Measurements from ENCODE around the gene GIPC3.

The GIPC3 gene

GRCh38 chr19:3632098-3632497 is 46.8 kb downstream of the GIPC3 start:
- TF ChIP-seq POLR2AphosphoS5 (IDR thresholded peaks at IDR 0.05; ENCODE audit: low read depth, low read length) (no peak), SIN3A (IDR thresholded peaks at IDR 0.05; ENCODE audit: borderline replicate concordance, insufficient read depth, low read length) (no peak), TAF1 (IDR thresholded peaks at IDR 0.05; ENCODE audit: borderline replicate concordance, insufficient read depth, low read length) (no peak), FOXP2 (optimal IDR thresholded peaks at IDR 0.05; ENCODE audit: borderline replicate concordance, extremely low read depth, extremely low read length, insufficient read depth) (no peak)
- TF ChIP-seq, protein P1, sequence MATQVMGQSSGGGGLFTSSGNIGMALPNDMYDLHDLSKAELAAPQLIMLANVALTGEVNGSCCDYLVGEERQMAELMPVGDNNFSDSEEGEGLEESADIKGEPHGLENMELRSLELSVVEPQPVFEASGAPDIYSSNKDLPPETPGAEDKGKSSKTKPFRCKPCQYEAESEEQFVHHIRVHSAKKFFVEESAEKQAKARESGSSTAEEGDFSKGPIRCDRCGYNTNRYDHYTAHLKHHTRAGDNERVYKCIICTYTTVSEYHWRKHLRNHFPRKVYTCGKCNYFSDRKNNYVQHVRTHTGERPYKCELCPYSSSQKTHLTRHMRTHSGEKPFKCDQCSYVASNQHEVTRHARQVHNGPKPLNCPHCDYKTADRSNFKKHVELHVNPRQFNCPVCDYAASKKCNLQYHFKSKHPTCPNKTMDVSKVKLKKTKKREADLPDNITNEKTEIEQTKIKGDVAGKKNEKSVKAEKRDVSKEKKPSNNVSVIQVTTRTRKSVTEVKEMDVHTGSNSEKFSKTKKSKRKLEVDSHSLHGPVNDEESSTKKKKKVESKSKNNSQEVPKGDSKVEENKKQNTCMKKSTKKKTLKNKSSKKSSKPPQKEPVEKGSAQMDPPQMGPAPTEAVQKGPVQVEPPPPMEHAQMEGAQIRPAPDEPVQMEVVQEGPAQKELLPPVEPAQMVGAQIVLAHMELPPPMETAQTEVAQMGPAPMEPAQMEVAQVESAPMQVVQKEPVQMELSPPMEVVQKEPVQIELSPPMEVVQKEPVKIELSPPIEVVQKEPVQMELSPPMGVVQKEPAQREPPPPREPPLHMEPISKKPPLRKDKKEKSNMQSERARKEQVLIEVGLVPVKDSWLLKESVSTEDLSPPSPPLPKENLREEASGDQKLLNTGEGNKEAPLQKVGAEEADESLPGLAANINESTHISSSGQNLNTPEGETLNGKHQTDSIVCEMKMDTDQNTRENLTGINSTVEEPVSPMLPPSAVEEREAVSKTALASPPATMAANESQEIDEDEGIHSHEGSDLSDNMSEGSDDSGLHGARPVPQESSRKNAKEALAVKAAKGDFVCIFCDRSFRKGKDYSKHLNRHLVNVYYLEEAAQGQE (IDR thresholded peaks at IDR 0.05; ENCODE audit: insufficient read depth in 1 of 2, low read depth in 2 of 2, low read length in 2 of 2): no peak

- TF ChIP-seq FOXP2 (optimal IDR thresholded peaks at IDR 0.05; ENCODE audit: borderline replicate concordance, extremely low read depth, extremely low read length, insufficient read depth): no peak
- TF ChIP-seq POLR2AphosphoS5 (IDR thresholded peaks at IDR 0.05; ENCODE audit: low read depth, low read length): no peak
- TF ChIP-seq TAF1 (IDR thresholded peaks at IDR 0.05; ENCODE audit: borderline replicate concordance, insufficient read depth, low read length): no peak
- TF ChIP-seq SIN3A (IDR thresholded peaks at IDR 0.05; ENCODE audit: borderline replicate concordance, insufficient read depth, low read length): no peak
- TF ChIP-seq, protein P1 (IDR thresholded peaks at IDR 0.05; ENCODE audit: insufficient read depth in 1 of 2, low read depth in 2 of 2, low read length in 2 of 2): no peak
Observed at GRCh38 chr19:3632739-3633558, 47.7 kb downstream of the GIPC3 start.

GRCh38 chr19:3633559-3633988 is 48.3 kb downstream of the GIPC3 start:
- TF ChIP-seq, protein P1 (IDR thresholded peaks at IDR 0.05; ENCODE audit: insufficient read depth in 1 of 2, low read depth in 2 of 2, low read length in 2 of 2): no peak
- TF ChIP-seq SIN3A (IDR thresholded peaks at IDR 0.05; ENCODE audit: borderline replicate concordance, insufficient read depth, low read length): no peak
- TF ChIP-seq TAF1 (IDR thresholded peaks at IDR 0.05; ENCODE audit: borderline replicate concordance, insufficient read depth, low read length): no peak
- no peak for TF ChIP-seq POLR2AphosphoS5 (IDR thresholded peaks at IDR 0.05; ENCODE audit: low read depth, low read length)
- TF ChIP-seq FOXP2 (optimal IDR thresholded peaks at IDR 0.05; ENCODE audit: borderline replicate concordance, extremely low read depth, extremely low read length, insufficient read depth): no peak

DNA sequence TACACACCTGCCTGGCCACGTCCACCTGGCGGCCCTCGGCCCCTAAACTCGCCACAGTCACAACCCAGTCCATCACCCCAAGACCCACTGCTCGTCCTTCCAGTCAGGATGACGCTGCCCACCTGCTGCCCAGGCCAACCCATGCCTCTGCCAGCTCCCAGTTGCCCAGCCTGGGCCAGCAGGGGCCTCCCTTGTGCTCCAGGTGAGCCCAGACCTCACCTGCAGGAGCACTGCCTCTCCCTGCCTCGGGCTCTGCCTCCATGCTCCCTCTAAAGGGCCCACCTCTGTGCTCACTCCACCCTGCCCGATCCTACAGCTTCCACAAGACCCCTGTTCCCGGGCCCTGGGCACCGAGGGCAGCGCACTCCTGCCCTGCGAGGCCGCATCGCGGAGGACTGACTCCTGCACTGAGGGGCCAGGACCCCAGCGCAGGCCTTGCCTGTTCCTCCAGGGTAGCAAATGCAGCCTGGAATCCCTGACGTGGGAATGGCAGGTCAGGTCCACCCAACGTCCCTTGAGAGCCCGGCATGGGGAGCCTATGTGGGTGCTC is 49.3 kb downstream of the GIPC3 start:
- no peak for TF ChIP-seq SIN3A (IDR thresholded peaks at IDR 0.05; ENCODE audit: borderline replicate concordance, insufficient read depth, low read length)
- TF ChIP-seq, protein P1 (IDR thresholded peaks at IDR 0.05; ENCODE audit: insufficient read depth in 1 of 2, low read depth in 2 of 2, low read length in 2 of 2): no peak
- TF ChIP-seq POLR2AphosphoS5 (IDR thresholded peaks at IDR 0.05; ENCODE audit: low read depth, low read length): no peak
- no peak for TF ChIP-seq FOXP2 (optimal IDR thresholded peaks at IDR 0.05; ENCODE audit: borderline replicate concordance, extremely low read depth, extremely low read length, insufficient read depth)
- no peak for TF ChIP-seq TAF1 (IDR thresholded peaks at IDR 0.05; ENCODE audit: borderline replicate concordance, insufficient read depth, low read length)

Data from PFSK-1 (cell line).